Measurements from ENCODE around the gene RAB3GAP2.
"Not testable (repeated sequence)": the region's sequence is repeated elsewhere in the genome, so short reads cannot be mapped to it uniquely, and the experiment has no call there.

Gene RAB3GAP2

GRCh38 chr1:220315070-220315839 lies 43.0 kb upstream of the RAB3GAP2 start:
- no peaks in the 10 kb centered on the region for H3K4me1 Mint-ChIP-seq

GRCh38 chr1:220313576-220313975 lies 41.3 kb upstream of the RAB3GAP2 start:
- no peaks in the 10 kb centered on the region for H3K36me3 Mint-ChIP-seq (ENCODE audit: low read depth)
- peaks cover 5% of the 10 kb centered on the region for H3K27me3 Mint-ChIP-seq (ENCODE audit: low read depth, poor library complexity)
- no peak for DNase-seq
- H3K4me3 Mint-ChIP-seq: no peak overlapping the region
- H3K4me1 Mint-ChIP-seq: no peaks in the 10 kb centered on the region
- peaks cover 14% of the 10 kb centered on the region for H3K9me3 Mint-ChIP-seq
- H3K27ac Mint-ChIP-seq: no peak overlapping the region
- TF ChIP-seq, protein P1, sequence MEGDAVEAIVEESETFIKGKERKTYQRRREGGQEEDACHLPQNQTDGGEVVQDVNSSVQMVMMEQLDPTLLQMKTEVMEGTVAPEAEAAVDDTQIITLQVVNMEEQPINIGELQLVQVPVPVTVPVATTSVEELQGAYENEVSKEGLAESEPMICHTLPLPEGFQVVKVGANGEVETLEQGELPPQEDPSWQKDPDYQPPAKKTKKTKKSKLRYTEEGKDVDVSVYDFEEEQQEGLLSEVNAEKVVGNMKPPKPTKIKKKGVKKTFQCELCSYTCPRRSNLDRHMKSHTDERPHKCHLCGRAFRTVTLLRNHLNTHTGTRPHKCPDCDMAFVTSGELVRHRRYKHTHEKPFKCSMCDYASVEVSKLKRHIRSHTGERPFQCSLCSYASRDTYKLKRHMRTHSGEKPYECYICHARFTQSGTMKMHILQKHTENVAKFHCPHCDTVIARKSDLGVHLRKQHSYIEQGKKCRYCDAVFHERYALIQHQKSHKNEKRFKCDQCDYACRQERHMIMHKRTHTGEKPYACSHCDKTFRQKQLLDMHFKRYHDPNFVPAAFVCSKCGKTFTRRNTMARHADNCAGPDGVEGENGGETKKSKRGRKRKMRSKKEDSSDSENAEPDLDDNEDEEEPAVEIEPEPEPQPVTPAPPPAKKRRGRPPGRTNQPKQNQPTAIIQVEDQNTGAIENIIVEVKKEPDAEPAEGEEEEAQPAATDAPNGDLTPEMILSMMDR (IDR thresholded peaks at IDR 0.05): no peak

More at GRCh38 chr1:220315070-220315839, 43.0 kb upstream of the RAB3GAP2 start:
- Mint-ChIP-seq H3K9me3 (peaks cover 4% of the 10 kb centered on the region), H3K27me3 (ENCODE audit: low read depth, poor library complexity) (peaks cover 6% of the 10 kb centered on the region), H3K4me3 (no peak overlapping the region), H3K36me3 (ENCODE audit: low read depth) (no peaks in the 10 kb centered on the region), H3K27ac (no peak overlapping the region)
- DNase-seq: no peak
- TF ChIP-seq, protein P1 (IDR thresholded peaks at IDR 0.05): no peak

DNA sequence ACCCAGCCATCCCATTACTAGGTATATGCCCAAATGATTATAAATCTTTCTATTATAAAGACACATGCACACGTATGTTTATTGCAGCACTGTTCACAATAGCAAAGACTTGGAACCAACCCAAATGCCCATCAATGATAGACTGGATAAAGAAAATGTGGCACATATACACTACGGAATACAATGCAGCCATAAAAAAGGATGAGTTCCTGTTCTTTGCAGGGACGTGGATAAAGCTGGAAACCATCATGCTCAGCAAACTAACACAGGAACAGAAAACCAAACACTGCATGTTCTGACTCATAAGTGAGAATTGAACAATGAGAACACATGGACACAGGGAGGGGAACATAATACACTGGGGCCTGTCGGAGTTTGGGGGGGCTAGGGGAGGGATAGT lies 37.9 kb upstream of the RAB3GAP2 start:
- H3K4me1 Mint-ChIP-seq; H3K27me3 Mint-ChIP-seq (ENCODE audit: low read depth, poor library complexity); H3K4me3 Mint-ChIP-seq; H3K36me3 Mint-ChIP-seq (ENCODE audit: low read depth); H3K27ac Mint-ChIP-seq; DNase-seq: not testable (repeated sequence)
- H3K9me3 Mint-ChIP-seq: peaks cover 19% of the 10 kb centered on the region

DNA sequence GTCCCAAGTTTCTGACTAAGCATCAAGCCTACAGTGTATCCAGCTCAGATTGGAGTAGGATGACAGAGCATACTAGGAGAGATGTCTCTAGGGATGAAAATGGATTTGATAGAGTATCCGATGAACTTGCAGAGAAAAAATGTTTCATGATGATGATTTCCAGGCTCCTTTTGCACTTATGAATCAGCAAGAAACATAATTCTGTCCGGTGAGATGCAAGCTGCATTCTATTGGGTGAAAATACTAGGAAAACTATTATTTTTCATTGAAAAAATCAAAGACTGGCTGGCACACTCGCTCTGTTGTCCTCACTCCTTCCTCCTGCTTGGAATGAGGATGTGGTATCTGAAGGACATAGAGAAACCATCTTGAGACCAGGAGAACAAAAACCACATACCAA lies 35.4 kb upstream of the RAB3GAP2 start:
- DNase-seq: no peak

GRCh38 chr1:220306339-220306738 lies 34.1 kb upstream of the RAB3GAP2 start:
- no peak for DNase-seq
- Mint-ChIP-seq H3K4me3 (no peak overlapping the region), H3K27me3 (ENCODE audit: low read depth, poor library complexity) (peaks cover 7% of the 10 kb centered on the region), H3K9me3 (peaks cover 27% of the 10 kb centered on the region), H3K36me3 (ENCODE audit: low read depth) (no peaks in the 10 kb centered on the region), H3K4me1 (no peaks in the 10 kb centered on the region), H3K27ac (no peak overlapping the region)
- TF ChIP-seq, protein P1 (IDR thresholded peaks at IDR 0.05): no peak

More for the DNA sequence above, 35.4 kb upstream of the RAB3GAP2 start:
- Mint-ChIP-seq H3K4me1 (no peaks in the 10 kb centered on the region), H3K36me3 (ENCODE audit: low read depth) (no peaks in the 10 kb centered on the region), H3K9me3 (peaks cover 27% of the 10 kb centered on the region), H3K4me3 (no peak overlapping the region), H3K27me3 (ENCODE audit: low read depth, poor library complexity) (peaks cover 7% of the 10 kb centered on the region), H3K27ac (no peak overlapping the region)
- TF ChIP-seq, protein P1 (IDR thresholded peaks at IDR 0.05): no peak

DNA sequence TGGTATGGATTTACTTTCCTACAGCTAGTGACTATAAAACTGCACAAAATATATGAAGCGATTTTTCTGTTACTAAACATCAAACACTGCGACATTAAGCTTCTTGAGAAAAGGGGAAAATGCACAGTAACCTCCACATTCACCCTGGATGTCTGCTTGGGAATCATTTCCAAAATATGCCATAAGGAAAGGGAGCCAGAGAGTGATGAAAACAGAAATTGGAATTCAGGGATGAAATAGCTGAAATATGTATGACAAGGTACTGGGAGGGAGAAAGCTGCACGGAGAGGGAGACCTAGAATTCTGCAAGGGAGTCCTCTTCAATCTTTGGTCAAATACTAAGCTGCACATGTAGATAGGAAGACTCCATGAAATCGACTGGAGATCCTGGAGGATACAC lies 31.6 kb upstream of the RAB3GAP2 start:
- H3K27me3 Mint-ChIP-seq (ENCODE audit: low read depth, poor library complexity): peaks cover 7% of the 10 kb centered on the region
- no peaks in the 10 kb centered on the region for H3K36me3 Mint-ChIP-seq (ENCODE audit: low read depth)
- peaks cover 15% of the 10 kb centered on the region for H3K4me1 Mint-ChIP-seq
- TF ChIP-seq, protein P1 (IDR thresholded peaks at IDR 0.05): no peak
- DNase-seq: no peak
- peaks cover 14% of the 10 kb centered on the region for H3K9me3 Mint-ChIP-seq
- no peak overlapping the region for H3K27ac Mint-ChIP-seq
- H3K4me3 Mint-ChIP-seq: no peak overlapping the region

Measured in nephron progenitor cell (in vitro differentiated cells).